Measurements from ENCODE around the gene RNU5B-1. TPM values are rescaled to one million over a fixed set of nuclear protein-coding genes. Genes with fewer than 3 reads are reported as not detected.

Gene RNU5B-1
- total and polyA plus RNA-seq, 2 experiments from 2014 or later: not detected

- Histone ChIP-seq H2AFZ (no peak overlapping the region), H3K9me2 (replicated peaks; ENCODE audit: insufficient read depth) (no peaks in the 10 kb centered on the region), H3K4me2 (no peak overlapping the region), H3K4me3 (no peak overlapping the region), H3K79me2 (no peaks in the 10 kb centered on the region), H3K27ac (peak overlapping the region; percentile 38), H3K4me1 (ENCODE audit: insufficient read depth) (peaks cover 12% of the 10 kb centered on the region), H3K27me3 (no peaks in the 10 kb centered on the region), H3K9me3 (ENCODE audit: low read depth) (no peaks in the 10 kb centered on the region), H3K36me3 (replicated peaks; ENCODE audit: insufficient read depth, low read depth) (no peaks in the 10 kb centered on the region), H4K20me1 (ENCODE audit: insufficient read depth, poor library complexity, severe bottlenecking) (no peaks in the 10 kb centered on the region)
- TF ChIP-seq EZH2 (IDR thresholded peaks at IDR 0.05; ENCODE audit: borderline replicate concordance): no peak
- TF ChIP-seq CTCF (IDR thresholded peaks at IDR 0.05; ENCODE audit: poor library complexity): no peak
- no peak for TF ChIP-seq EZH2phosphoT487 (IDR thresholded peaks at IDR 0.05; ENCODE audit: low read depth, severe bottlenecking, unreplicated experiment)
- WGBS (ENCODE audit: low lambda C conversion rate, missing lambda C conversion rate): 87% methylated on average over 6 of the region's 6 CpGs
- no peak for DNase-seq (ENCODE audit: low spot score)
Measured at GRCh38 chr15:65339416-65339815, 34.9 kb downstream of the RNU5B-1 start.

DNA sequence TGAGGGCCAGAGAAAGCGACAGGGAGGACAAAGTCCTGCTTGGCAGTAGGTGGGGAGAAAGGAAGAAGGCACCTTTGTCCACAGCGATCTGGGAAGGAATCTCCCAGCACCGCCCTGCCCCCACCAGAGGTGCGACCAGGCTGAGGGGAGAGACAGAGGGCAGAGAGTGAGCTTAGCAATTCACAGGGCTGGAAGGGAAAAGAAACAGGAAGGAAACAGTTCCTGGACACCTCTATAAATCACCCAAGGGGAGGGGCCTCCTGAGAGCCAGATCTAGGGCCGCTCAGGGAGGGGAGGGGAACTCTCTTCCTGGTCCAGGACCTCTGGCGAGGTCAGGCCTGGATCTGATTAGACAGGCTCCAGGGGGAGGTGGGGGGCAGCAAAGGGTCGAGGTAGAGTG is 35.4 kb downstream of the RNU5B-1 start:
- Histone ChIP-seq H3K9me3 (ENCODE audit: low read depth) (no peaks in the 10 kb centered on the region), H2AFZ (peak overlapping the region; percentile 47), H3K27me3 (no peaks in the 10 kb centered on the region), H3K79me2 (no peaks in the 10 kb centered on the region), H3K27ac (peak overlapping the region; percentile 38), H3K4me3 (no peak overlapping the region), H3K4me2 (no peak overlapping the region), H3K4me1 (ENCODE audit: insufficient read depth) (peaks cover 12% of the 10 kb centered on the region), H4K20me1 (ENCODE audit: insufficient read depth, poor library complexity, severe bottlenecking) (no peaks in the 10 kb centered on the region), H3K9me2 (replicated peaks; ENCODE audit: insufficient read depth) (no peaks in the 10 kb centered on the region), H3K36me3 (replicated peaks; ENCODE audit: insufficient read depth, low read depth) (no peaks in the 10 kb centered on the region)
- peak; percentile 68 for DNase-seq (ENCODE audit: low spot score)
- TF ChIP-seq EZH2 (IDR thresholded peaks at IDR 0.05; ENCODE audit: borderline replicate concordance): no peak
- no peak for TF ChIP-seq EZH2phosphoT487 (IDR thresholded peaks at IDR 0.05; ENCODE audit: low read depth, severe bottlenecking, unreplicated experiment)
- 36% methylated on average over 6 of the region's 7 CpGs for WGBS (ENCODE audit: low lambda C conversion rate, missing lambda C conversion rate)

- H3K9me2 ChIP-seq (replicated peaks; ENCODE audit: insufficient read depth): no peaks in the 10 kb centered on the region
- no peak overlapping the region for H3K27ac ChIP-seq
- H3K9me3 ChIP-seq (ENCODE audit: low read depth): no peaks in the 10 kb centered on the region
- TF ChIP-seq EZH2 (IDR thresholded peaks at IDR 0.05; ENCODE audit: borderline replicate concordance): no peak
- TF ChIP-seq EZH2phosphoT487 (IDR thresholded peaks at IDR 0.05; ENCODE audit: low read depth, severe bottlenecking, unreplicated experiment): no peak
- no peak for TF ChIP-seq CTCF (IDR thresholded peaks at IDR 0.05; ENCODE audit: poor library complexity)
- no peaks in the 10 kb centered on the region for H3K36me3 ChIP-seq (replicated peaks; ENCODE audit: insufficient read depth, low read depth)
- peaks cover 17% of the 10 kb centered on the region for H3K4me1 ChIP-seq (ENCODE audit: insufficient read depth)
- H2AFZ ChIP-seq: no peak overlapping the region
- DNase-seq (ENCODE audit: low spot score): no peak
- no peaks in the 10 kb centered on the region for H3K27me3 ChIP-seq
- H3K4me3 ChIP-seq: no peak overlapping the region
- peaks cover 2% of the 10 kb centered on the region for H3K79me2 ChIP-seq
- no peaks in the 10 kb centered on the region for H4K20me1 ChIP-seq (ENCODE audit: insufficient read depth, poor library complexity, severe bottlenecking)
- no peak overlapping the region for H3K4me2 ChIP-seq
- WGBS (ENCODE audit: low lambda C conversion rate, missing lambda C conversion rate): 91% methylated on average over 9 of the region's 9 CpGs
Measured at GRCh38 chr15:65342493-65342892, 38.0 kb downstream of the RNU5B-1 start.

DNA sequence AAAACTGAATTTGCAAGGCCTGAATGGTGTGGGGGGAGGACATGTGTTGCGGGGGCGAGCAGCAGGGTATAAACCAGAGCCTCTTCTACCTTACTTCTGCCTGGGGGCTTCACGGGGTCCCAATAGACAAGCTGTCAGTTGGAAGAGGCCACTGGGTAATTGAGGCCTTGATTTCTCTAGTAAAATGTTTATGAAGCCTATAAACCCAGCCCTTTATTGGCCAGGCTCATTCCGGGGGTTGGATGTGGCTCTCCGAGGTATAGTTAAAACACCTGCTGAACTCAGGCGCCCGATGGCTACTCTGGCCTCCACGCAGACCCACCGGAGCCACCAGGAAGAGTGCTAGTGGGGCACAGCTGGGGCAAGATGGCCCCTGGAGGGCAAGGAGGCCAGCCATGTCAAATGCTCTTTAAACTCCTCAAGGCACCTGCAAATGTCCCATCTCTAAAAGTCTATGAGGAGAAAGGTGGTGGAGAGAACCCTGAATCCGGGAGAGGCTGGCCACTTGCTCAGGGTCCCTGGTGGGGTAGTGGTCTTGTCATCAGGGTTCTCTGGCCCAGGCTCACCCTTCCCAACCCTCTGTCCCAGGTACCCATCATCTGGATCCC is 39.0 kb downstream of the RNU5B-1 start:
- DNase-seq (ENCODE audit: low spot score): no peak
- Histone ChIP-seq H4K20me1 (ENCODE audit: insufficient read depth, poor library complexity, severe bottlenecking) (no peaks in the 10 kb centered on the region), H3K4me3 (no peak overlapping the region), H3K27ac (no peak overlapping the region), H2AFZ (no peak overlapping the region), H3K9me3 (ENCODE audit: low read depth) (no peaks in the 10 kb centered on the region), H3K79me2 (peaks cover 4% of the 10 kb centered on the region), H3K9me2 (replicated peaks; ENCODE audit: insufficient read depth) (no peaks in the 10 kb centered on the region), H3K4me1 (ENCODE audit: insufficient read depth) (peaks cover 17% of the 10 kb centered on the region), H3K27me3 (no peaks in the 10 kb centered on the region), H3K36me3 (replicated peaks; ENCODE audit: insufficient read depth, low read depth) (no peaks in the 10 kb centered on the region), H3K4me2 (no peak overlapping the region)
- TF ChIP-seq EZH2phosphoT487 (IDR thresholded peaks at IDR 0.05; ENCODE audit: low read depth, severe bottlenecking, unreplicated experiment): no peak
- no peak for TF ChIP-seq EZH2 (IDR thresholded peaks at IDR 0.05; ENCODE audit: borderline replicate concordance)
- no peak for TF ChIP-seq CTCF (IDR thresholded peaks at IDR 0.05; ENCODE audit: poor library complexity)
- 53% methylated on average over 10 of the region's 10 CpGs for WGBS (ENCODE audit: low lambda C conversion rate, missing lambda C conversion rate)
